H1 (cell line): ENCODE data around the gene ZC3H14. TPM values are rescaled to one million over a fixed set of nuclear protein-coding genes. Genes with fewer than 3 reads are reported as not detected.

Source experiments
- CTCF ChIA-PET: fragments of 300-600 bp; sonication (Branson Sonifier 250); formaldehyde crosslinking; loops from one replicate; lab custom pipeline; 2021; ENCODE audit not compliant: partially characterized antibody; lab: Charles Lee
- POLR2A ChIA-PET: fragments of 300-600 bp; sonication (Branson Sonifier 250); formaldehyde crosslinking; loops from one replicate; lab custom pipeline; 2021; ENCODE audit warnings: inconsistent platforms; ENCODE audit not compliant: partially characterized antibody; lab: Charles Lee
- DNase-seq, 2 experiments: peaks; one replicate each; pipeline versions ENCODE4 v3.0.0 to v3.0.0-alpha.2; 2010 to 2022; ENCODE audit warnings: low spot score in 2 of 2, low read depth in 1 of 2, mixed read lengths in 1 of 2
- FAIRE-seq: peaks from 2 replicates; lab custom pipeline; 2011; peaks lifted over from hg19 to GRCh38; lab: Jason Lieb, UNC
- H2AFZ ChIP-seq: 2 replicates; pipeline ENCODE4 v1.8.1; 2012; ENCODE audit warnings: low read length, inconsistent platforms
- H2AK5ac ChIP-seq: 2 replicates; pipeline ENCODE4 v1.6.1; 2013; ENCODE audit warnings: low read depth, low read length
- H2BK120ac ChIP-seq: replicated peaks from 2 replicates; pipeline ENCODE3; 2013; ENCODE audit warnings: low read depth, low read length, inconsistent platforms
- H2BK12ac ChIP-seq: 2 replicates; pipeline ENCODE4 v1.6.1; 2013; ENCODE audit warnings: low read depth, low read length
- H2BK15ac ChIP-seq: 2 replicates; pipeline ENCODE4 v1.6.1; 2013; ENCODE audit warnings: low read length
- H2BK20ac ChIP-seq: 2 replicates; pipeline ENCODE4 v1.6.1; 2013; ENCODE audit warnings: low read length
- H2BK5ac ChIP-seq: 2 replicates; pipeline ENCODE4 v1.6.1; 2013; ENCODE audit warnings: low read depth, low read length
- H3K14ac ChIP-seq: 2 replicates; pipeline ENCODE4 v1.6.1; 2013; ENCODE audit warnings: inconsistent platforms; ENCODE audit not compliant: insufficient read length
- H3K18ac ChIP-seq: 2 replicates; pipeline ENCODE4 v1.6.1; 2013; ENCODE audit warnings: low read length; ENCODE audit errors: extremely low read depth
- H3K23ac ChIP-seq: 2 replicates; pipeline ENCODE4 v1.6.1; 2013; ENCODE audit warnings: inconsistent platforms; ENCODE audit not compliant: insufficient read length
- H3K23me2 ChIP-seq: 2 replicates; pipeline ENCODE4 v1.6.1; 2013; ENCODE audit warnings: low read depth, low read length
- H3K27ac ChIP-seq: 2 replicates; pipeline ENCODE4 v1.6.1; 2011; ENCODE audit warnings: low read depth, low read length, inconsistent platforms
- H3K27me3 ChIP-seq, 4 experiments: replicated peaks in 1 of 4; 1 replicate in 1 of 4; 2 replicates in 3 of 4; pipeline versions ENCODE4 v1.6.1 to v1.8.1; 2011 to 2013; ENCODE audit warnings: low read length in 3 of 4, mild to moderate bottlenecking in 3 of 4, inconsistent platforms in 2 of 4, mixed read lengths in 2 of 4, moderate library complexity in 1 of 4; ENCODE audit not compliant: control insufficient read depth in 3 of 4, insufficient read depth in 3 of 4; ENCODE audit errors: extremely low read depth in 1 of 4
- H3K36me3 ChIP-seq, 4 experiments: 2 replicates each; pipeline versions ENCODE4 v1.6.1 to v1.8.1; 2011 to 2013; ENCODE audit warnings: mild to moderate bottlenecking in 4 of 4, low read length in 3 of 4, moderate library complexity in 2 of 4, control low read depth in 1 of 4, inconsistent platforms in 1 of 4; ENCODE audit not compliant: insufficient read depth in 4 of 4, control insufficient read depth in 2 of 4
- H3K4ac ChIP-seq: replicated peaks from 2 replicates; pipeline ENCODE3; 2013; ENCODE audit warnings: low read length, low read depth, mixed read lengths, inconsistent platforms; ENCODE audit not compliant: insufficient read length
- H3K4me1 ChIP-seq, 4 experiments: replicated peaks in 1 of 4; 1 replicate in 1 of 4; 2 replicates in 3 of 4; pipeline versions ENCODE4 v1.6.1 to v1.8.1; 2011 to 2013; ENCODE audit warnings: low read length in 3 of 4, inconsistent platforms in 2 of 4, mixed read lengths in 1 of 4; ENCODE audit not compliant: insufficient read depth in 4 of 4, control insufficient read depth in 3 of 4
- H3K4me2 ChIP-seq, 2 experiments: 2 replicates each; pipeline versions ENCODE4 v1.6.1 to v1.8.1; 2011 to 2013; ENCODE audit warnings: low read depth in 2 of 2, low read length in 2 of 2, control low read depth in 1 of 2, inconsistent platforms in 1 of 2, mild to moderate bottlenecking in 1 of 2; ENCODE audit not compliant: insufficient read depth in 1 of 2
- H3K4me3 ChIP-seq, 4 experiments: fragments of 200-600, 300-600 bp in 1 of 4; sonication (generic), shearing (Covaris generic), sonication (Bioruptor Twin) in 1 of 4; 2 replicates each; pipeline versions ENCODE4 v1.5.1 to v1.8.1; 2011 to 2016; ENCODE audit warnings: low read length in 4 of 4, low read depth in 3 of 4, control low read depth in 2 of 4, inconsistent platforms in 2 of 4, mild to moderate bottlenecking in 2 of 4, mixed read lengths in 1 of 4, moderate library complexity in 1 of 4; ENCODE audit not compliant: insufficient read depth in 2 of 4; ENCODE audit errors: extremely low read depth in 1 of 4
- H3K56ac ChIP-seq: replicated peaks from 2 replicates; pipeline ENCODE3; 2013; ENCODE audit warnings: low read depth, mild to moderate bottlenecking, mixed read lengths, low read length, inconsistent platforms; ENCODE audit not compliant: insufficient read length
- H3K79me1 ChIP-seq: 2 replicates; pipeline ENCODE4 v1.6.1; 2013; ENCODE audit warnings: low read depth, low read length, control low read depth
- H3K79me2 ChIP-seq, 2 experiments: 2 replicates each; pipeline versions ENCODE4 v1.6.1 to v1.8.1; 2012 to 2013; ENCODE audit warnings: low read length in 2 of 2, mild to moderate bottlenecking in 2 of 2, inconsistent platforms in 1 of 2; ENCODE audit not compliant: insufficient read depth in 2 of 2, control insufficient read depth in 1 of 2
- H3K9ac ChIP-seq, 4 experiments: replicated peaks in 1 of 4; 1 replicate in 1 of 4; 2 replicates in 3 of 4; pipeline versions ENCODE4 v1.6.1 to v1.8.1; 2011 to 2013; ENCODE audit warnings: low read depth in 3 of 4, low read length in 3 of 4, control low read depth in 2 of 4, mild to moderate bottlenecking in 2 of 4, moderate library complexity in 2 of 4, inconsistent platforms in 1 of 4; ENCODE audit errors: extremely low read depth in 1 of 4
- H3K9me3 ChIP-seq, 2 experiments: 2 replicates each; pipeline versions ENCODE4 v1.6.1 to v1.8.1; 2012 to 2013; ENCODE audit warnings: mild to moderate bottlenecking in 2 of 2, moderate library complexity in 2 of 2, control low read depth in 1 of 2, inconsistent platforms in 1 of 2, low read depth in 1 of 2, low read length in 1 of 2, mixed read lengths in 1 of 2; ENCODE audit not compliant: insufficient read depth in 2 of 2
- H4K20me1 ChIP-seq, 2 experiments: replicated peaks in 1 of 2; 2 replicates each; pipeline versions ENCODE3 to v1.8.1; 2011 to 2013; ENCODE audit warnings: inconsistent platforms in 2 of 2, low read length in 2 of 2, mild to moderate bottlenecking in 1 of 2; ENCODE audit not compliant: insufficient read depth in 2 of 2, control insufficient read depth in 1 of 2
- H4K5ac ChIP-seq: 2 replicates; pipeline ENCODE4 v1.6.1; 2013; ENCODE audit warnings: low read length, low read depth, mixed read lengths, inconsistent platforms; ENCODE audit not compliant: insufficient read length
- H4K8ac ChIP-seq: 2 replicates; pipeline ENCODE4 v1.8.0; 2013; ENCODE audit warnings: mild to moderate bottlenecking, moderate library complexity, low read length, inconsistent platforms; ENCODE audit not compliant: insufficient read depth; ENCODE audit errors: extremely low read depth
- H4K91ac ChIP-seq: replicated peaks from 2 replicates; pipeline ENCODE3; 2013; ENCODE audit warnings: low read length, mixed read lengths, inconsistent platforms; ENCODE audit not compliant: insufficient read length
- BACH1 ChIP-seq: IDR thresholded peaks from 2 replicates; pipeline ENCODE4 v1.6.1; 2012; ENCODE audit warnings: low read length, improper control_type of control experiment
- BCL11A ChIP-seq, 2 experiments: IDR thresholded peaks; one replicate each; pipeline ENCODE4 v1.6.1; 2011; ENCODE audit warnings: low read depth in 2 of 2, low read length in 2 of 2, mild to moderate bottlenecking in 2 of 2
- CBX8 ChIP-seq: fragments of 300-800, 300-1000 bp; sonication (generic); IDR thresholded peaks from 2 replicates; pipeline ENCODE4 v1.7.1; 2016; ENCODE audit warnings: low read depth, low read length, borderline replicate concordance
- EGR1 ChIP-seq: IDR thresholded peaks from 2 replicates; pipeline ENCODE4 v1.6.1; 2011; ENCODE audit warnings: low read depth, low read length, borderline replicate concordance
- RBBP5 ChIP-seq: IDR thresholded peaks from 2 replicates; pipeline ENCODE4 v1.7.1; 2012; ENCODE audit warnings: low read depth, mild to moderate bottlenecking, inconsistent platforms, low read length, moderate library complexity, borderline replicate concordance
- RNF2 ChIP-seq: fragments of 200-900, 300-1000 bp; sonication (generic); IDR thresholded peaks from 2 replicates; pipeline ENCODE4 v1.7.1; 2016; ENCODE audit warnings: borderline replicate concordance, low read depth, mild to moderate bottlenecking, antibody characterized with exemption, low read length; ENCODE audit not compliant: poor library complexity, severe bottlenecking; ENCODE audit errors: missing control alignments
- SP2 ChIP-seq: IDR thresholded peaks from 2 replicates; pipeline ENCODE4 v1.6.1; 2012; ENCODE audit warnings: mild to moderate bottlenecking, low read length, inconsistent platforms
- SP4 ChIP-seq: IDR thresholded peaks from 2 replicates; pipeline ENCODE4 v1.6.1; 2012; ENCODE audit warnings: low read length, inconsistent platforms
- SUZ12 ChIP-seq: fragments of 200-600 bp; sonication (generic); IDR thresholded peaks from 2 replicates; pipeline ENCODE4 v1.6.1; 2012; ENCODE audit warnings: mild to moderate bottlenecking, inconsistent platforms, low read length, moderate library complexity, mixed read lengths
- TBP ChIP-seq: IDR thresholded peaks from 2 replicates; pipeline ENCODE4 v1.6.1; 2011; ENCODE audit warnings: low read depth, low read length, improper control_type of control experiment
- TEAD4 ChIP-seq: IDR thresholded peaks from 2 replicates; pipeline ENCODE4 v1.6.1; 2012; ENCODE audit warnings: low read depth, low read length, inconsistent platforms, mixed read lengths
- WGBS, 2 experiments: shearing (Covaris generic) in 1 of 2; methylation state at CpG; one replicate each; pipeline versions ENCODE4 v1.1.6 to v1.1.7; 2013 to 2015; ENCODE audit warnings: low lambda C conversion rate in 2 of 2, mixed read lengths in 2 of 2, inconsistent platforms in 1 of 2, low coverage in 1 of 2, missing lambda C conversion rate in 1 of 2; ENCODE audit not compliant: insufficient replicate concordance in 2 of 2, insufficient coverage in 1 of 2, insufficient read length in 1 of 2; ENCODE audit errors: extremely low coverage in 1 of 2, missing lambda C conversion rate in 1 of 2; 5-methylcytosine and 5-hydroxymethylcytosine counted together
- polyA plus RNA-seq, 7 experiments: library from polyadenylated mRNA; depleted of rRNA in 3 of 7; stranded (reverse) in 5 of 7; unstranded in 2 of 7; fragments of >200 nt in 5 of 7; fragments of 200-250 nt in 2 of 7; gene quantifications; 1 replicate in 5 of 7; 2 replicates in 1 of 7; 4 replicates in 1 of 7; pipeline versions ENCODE4 v1.2.1 to v1.2.3, GENCODE V29; 2011 to 2013; ENCODE audit warnings: missing spikeins in 2 of 7, mixed read lengths in 2 of 7
- total RNA-seq: library from RNA; stranded (reverse); fragmentation: NEBNext Ultra II Directional; extraction: Animal tissue kit (Norgen Biotek cat#: 25700); gene quantifications from 2 replicates; pipeline ENCODE4 v1.2.1, GENCODE V29; 2021
- TF ChIP-seq, protein P1 (sequence below): IDR thresholded peaks from 2 replicates; pipeline ENCODE4 v1.6.1; 2011; ENCODE audit warnings: low read depth, mild to moderate bottlenecking, low read length; ENCODE audit not compliant: insufficient read depth
- TF ChIP-seq, protein P2 (sequence below): IDR thresholded peaks from 2 replicates; pipeline ENCODE4 v1.6.1; 2012; ENCODE audit warnings: inconsistent platforms

ZC3H14 gene
- total and polyA plus RNA-seq, 2 of the 8 experiments (the other 6 are each of a cell fraction or from before 2014, with no cell fraction given) = 86.0 to 99.1 TPM

DNA sequence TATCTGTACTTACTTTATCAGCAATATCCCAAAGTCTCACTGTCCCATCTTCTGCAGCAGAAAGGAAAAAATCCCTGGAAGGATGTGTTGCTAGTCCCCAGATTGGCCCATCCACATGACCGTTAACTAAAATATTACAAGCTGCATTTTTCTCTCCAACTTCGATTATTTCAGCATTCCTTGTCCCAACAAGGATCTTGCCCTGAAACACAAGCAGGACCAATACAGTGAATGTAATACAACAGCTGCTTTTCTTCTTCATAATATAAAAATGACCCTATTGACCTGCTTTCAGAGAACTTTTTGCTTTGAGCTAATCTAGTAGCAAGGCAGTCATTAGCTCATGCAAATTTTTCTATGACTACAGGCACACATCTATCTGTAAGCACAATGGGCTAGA is 58.3 kb downstream of the ZC3H14 start:
- Histone ChIP-seq H2BK12ac (no peak overlapping the region), H3K9ac (no peak overlapping the region), H2BK15ac (no peak overlapping the region), H3K23ac (no peak overlapping the region), H2BK20ac (no peak overlapping the region), H3K4me2 (no peak overlapping the region), H3K79me2 (no peaks in the 10 kb centered on the region), H3K23me2 (no peaks in the 10 kb centered on the region; the same call in 1 of the 2 replicates), H3K4me3 (no peak overlapping the region), H2AFZ (no peak overlapping the region), H3K18ac (no peak overlapping the region), H4K5ac (no peak overlapping the region), H3K36me3 (peaks cover 0 to 5% (median 0%) of the 10 kb centered on the region in 4 experiments; a peak in 1 of 8 replicates), H3K9me3 (no peaks in the 10 kb centered on the region), H3K56ac (no peak overlapping the region), H3K14ac (no peak overlapping the region), H3K27ac (no peak overlapping the region), H3K4ac (no peak overlapping the region), H3K79me1 (no peaks in the 10 kb centered on the region), H2AK5ac (no peak overlapping the region), H2BK120ac (no peak overlapping the region), H4K91ac (no peak overlapping the region), H2BK5ac (no peak overlapping the region), H4K8ac (no peak overlapping the region), H3K27me3 (no peaks in the 10 kb centered on the region), H3K4me1 (no peaks in the 10 kb centered on the region), H4K20me1 (no peaks in the 10 kb centered on the region)
- ChIA-PET POLR2A (no interaction called here), CTCF (interaction anchor here (1.2 kb wide), 1 partner anchor 69 kb away, joined by 3 read pairs; no protein-coding TSS in a partner anchor)
- FAIRE-seq = no peak
- DNase-seq = no peak
- WGBS, 2 experiments = 70% methylated on average over 2 of the region's 2 CpGs; no CpG with 5 or more reads in 1 of the 2 experiments
- TF ChIP-seq, protein P1, sequence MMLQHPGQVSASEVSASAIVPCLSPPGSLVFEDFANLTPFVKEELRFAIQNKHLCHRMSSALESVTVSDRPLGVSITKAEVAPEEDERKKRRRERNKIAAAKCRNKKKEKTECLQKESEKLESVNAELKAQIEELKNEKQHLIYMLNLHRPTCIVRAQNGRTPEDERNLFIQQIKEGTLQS = no peak
- TF ChIP-seq EGR1 = no peak
- no peak for TF ChIP-seq BACH1
- no peak for TF ChIP-seq TBP
- TF ChIP-seq TEAD4 = no peak
- TF ChIP-seq BCL11A (IDR thresholded peaks at IDR 0.05; ENCODE audit: low read depth in 2 of 2, low read length in 2 of 2) = no peak
- TF ChIP-seq, protein P2, sequence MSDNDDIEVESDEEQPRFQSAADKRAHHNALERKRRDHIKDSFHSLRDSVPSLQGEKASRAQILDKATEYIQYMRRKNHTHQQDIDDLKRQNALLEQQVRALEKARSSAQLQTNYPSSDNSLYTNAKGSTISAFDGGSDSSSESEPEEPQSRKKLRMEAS = no peak
- no peak for TF ChIP-seq RNF2
- no peak for TF ChIP-seq CBX8
- no peak for TF ChIP-seq SP2
- TF ChIP-seq SP4 = no peak
- TF ChIP-seq RBBP5 = no peak
- TF ChIP-seq SUZ12 = no peak
